DND-41 (cell line): Measurements from ENCODE around the gene NDUFS6.
"Not testable (repeated sequence)": the region's sequence is repeated elsewhere in the genome, so short reads cannot be mapped to it uniquely, and the experiment has no call there.

ENCODE experiments used
- CTCF ChIP-seq: IDR thresholded peaks from 2 replicates; pipeline ENCODE4 v1.5.1; 2012; ENCODE audit warnings: borderline replicate concordance, low read length, moderate library complexity, mild to moderate bottlenecking; ENCODE audit not compliant: poor library complexity, severe bottlenecking; ENCODE audit errors: extremely low read depth
- EZH2 ChIP-seq: IDR thresholded peaks from 3 replicates; pipeline ENCODE4 v1.6.1; 2012; ENCODE audit warnings: borderline replicate concordance, low read depth, mild to moderate bottlenecking, moderate library complexity, low read length, inconsistent platforms; ENCODE audit not compliant: severe bottlenecking

- not testable (repeated sequence) for TF ChIP-seq CTCF, EZH2
Measured at GRCh38 chr5:1843761-1844160, 42.6 kb downstream of the NDUFS6 start.
